Endothelial cell of umbilical vein (primary cell): ENCODE measurements around the gene KRTAP10-9. TPM values are rescaled to one million over a fixed set of nuclear protein-coding genes. Genes with fewer than 3 reads are reported as not detected.

Experiments used
- BruUV-seq: library from RNA; stranded (reverse); fragments of 400-500 nt; replicated peaks from 2 replicates; lab custom pipeline; 2021; lab: Mats Ljungman, UMichigan
- CTCF ChIA-PET: fragments of 300-600, 350-600 bp; sonication (Branson Sonifier 250); formaldehyde crosslinking; loops from one replicate; lab custom pipeline; 2021; ENCODE audit warnings: antibody characterized with exemption, inconsistent platforms; lab: Charles Lee
- POLR2A ChIA-PET: fragments of 300-600, 350-600 bp; sonication (Branson Sonifier 250); formaldehyde crosslinking; loops from one replicate; lab custom pipeline; 2021; ENCODE audit warnings: antibody characterized with exemption, inconsistent platforms; lab: Charles Lee
- DNase-seq: peaks from one replicate; pipeline ENCODE4 v3.0.0-alpha.2; 2011; ENCODE audit warnings: low read depth, low spot score
- FAIRE-seq: peaks from 2 replicates; lab custom pipeline; 2011; peaks lifted over from hg19 to GRCh38; lab: Jason Lieb, UNC
- H2AFZ ChIP-seq: 2 replicates; pipeline ENCODE4 v1.6.0; 2012; ENCODE audit warnings: low read depth, low read length, control low read depth, inconsistent platforms
- H3K27ac ChIP-seq: 2 replicates; pipeline ENCODE4 v1.5.1; 2011; ENCODE audit warnings: low read depth, mild to moderate bottlenecking, control low read depth, low read length, moderate library complexity; ENCODE audit not compliant: insufficient read depth
- H3K27me3 ChIP-seq, 2 experiments: 2 replicates each; pipeline versions ENCODE4 v1.6.0 to v1.6.1; 2011; ENCODE audit warnings: low read length in 2 of 2, mixed read lengths in 1 of 2; ENCODE audit not compliant: control insufficient read depth in 2 of 2, insufficient read depth in 2 of 2
- H3K36me3 ChIP-seq, 2 experiments: 2 replicates in 1 of 2; 3 replicates in 1 of 2; pipeline ENCODE4 v1.5.1; 2011; ENCODE audit warnings: low read length in 2 of 2, mild to moderate bottlenecking in 1 of 2, moderate library complexity in 1 of 2; ENCODE audit not compliant: control insufficient read depth in 2 of 2, insufficient read depth in 2 of 2; ENCODE audit errors: extremely low read depth in 1 of 2
- H3K4me1 ChIP-seq: 3 replicates; pipeline ENCODE4 v1.5.1; 2011; ENCODE audit warnings: mild to moderate bottlenecking, low read length; ENCODE audit not compliant: control insufficient read depth, insufficient read depth; ENCODE audit errors: extremely low read depth
- H3K4me2 ChIP-seq: 2 replicates; pipeline ENCODE4 v1.6.1; 2011; ENCODE audit warnings: low read length, control low read depth, mixed read lengths; ENCODE audit not compliant: insufficient read depth
- H3K4me3 ChIP-seq, 3 experiments: fragments of 200-600 bp in 1 of 3; sonication (generic), shearing (Covaris generic) in 1 of 3; replicated peaks in 1 of 3; 2 replicates each; pipeline ENCODE4 v1.5.1; 2011 to 2016; ENCODE audit warnings: control low read depth in 3 of 3, low read length in 3 of 3, mild to moderate bottlenecking in 2 of 3, inconsistent platforms in 1 of 3, low read depth in 1 of 3, moderate library complexity in 1 of 3; ENCODE audit not compliant: insufficient read depth in 1 of 3
- H3K79me2 ChIP-seq: 2 replicates; pipeline ENCODE4 v1.6.0; 2012; ENCODE audit warnings: low read length, inconsistent platforms; ENCODE audit not compliant: control insufficient read depth, insufficient read depth
- H3K9ac ChIP-seq: replicated peaks from 2 replicates; pipeline ENCODE3; 2011; ENCODE audit warnings: low read length, control low read depth; ENCODE audit not compliant: insufficient read depth; ENCODE audit errors: extremely low read depth
- H3K9me1 ChIP-seq: replicated peaks from 3 replicates; pipeline ENCODE4 v1.6.0; 2011; ENCODE audit warnings: mild to moderate bottlenecking, low read length; ENCODE audit not compliant: control insufficient read depth, insufficient read depth; ENCODE audit errors: extremely low read depth
- H3K9me3 ChIP-seq: replicated peaks from 2 replicates; pipeline ENCODE4 v1.5.1; 2012; ENCODE audit warnings: low read length, inconsistent platforms; ENCODE audit not compliant: control insufficient read depth, insufficient read depth
- H4K20me1 ChIP-seq: replicated peaks from 2 replicates; pipeline ENCODE3; 2011; ENCODE audit warnings: mild to moderate bottlenecking, low read length; ENCODE audit not compliant: control insufficient read depth, insufficient read depth; ENCODE audit errors: extremely low read depth
- EZH2 ChIP-seq: IDR thresholded peaks from 2 replicates; pipeline ENCODE4 v1.6.1; 2012; ENCODE audit warnings: borderline replicate concordance, low read depth, mild to moderate bottlenecking, moderate library complexity, low read length, inconsistent platforms; ENCODE audit not compliant: severe bottlenecking
- FOS ChIP-seq: IDR thresholded peaks from 2 replicates; pipeline ENCODE4 v1.6.1; 2011; ENCODE audit warnings: mild to moderate bottlenecking, low read length, moderate library complexity, borderline replicate concordance; ENCODE audit not compliant: insufficient read depth
- GATA2 ChIP-seq: IDR thresholded peaks from 2 replicates; pipeline ENCODE4 v1.7.0; 2011; ENCODE audit warnings: low read depth, mild to moderate bottlenecking, moderate library complexity, mixed read lengths, low read length; ENCODE audit not compliant: insufficient read length, insufficient read depth
- JUN ChIP-seq: IDR thresholded peaks from 2 replicates; pipeline ENCODE4 v1.6.1; 2011; ENCODE audit warnings: borderline replicate concordance, low read depth; ENCODE audit not compliant: insufficient read length, insufficient read depth
- MYC ChIP-seq: IDR thresholded peaks from one replicate; pipeline ENCODE4 v1.6.1; 2011; ENCODE audit warnings: mild to moderate bottlenecking, low read depth, low read length
- POLR2A ChIP-seq: IDR thresholded peaks from 2 replicates; pipeline ENCODE4 v1.6.1; 2012; ENCODE audit warnings: low read depth, mild to moderate bottlenecking, control low read depth, low read length
- POLR2AphosphoS5 ChIP-seq: IDR thresholded peaks from 2 replicates; pipeline ENCODE4 v1.6.1; 2012; ENCODE audit warnings: low read depth, mild to moderate bottlenecking, control low read depth, low read length, moderate library complexity; ENCODE audit not compliant: insufficient read depth
- dilution Hi-C: fragments of 300-500 bp; cut with MboI; formaldehyde crosslinking; loops from one replicate; pipeline ENCODE4 v1.15.0; 2019; ENCODE audit warnings: low sequenced_read_pairs; ENCODE audit not compliant: extremely low pct_ligation_motif_present
- intact Hi-C: fragments of 100-400 bp; cut with micrococcal nuclease; formaldehyde crosslinking; loops from one replicate; pipeline ENCODE4 v1.10.0; 2022
- polyA plus RNA-seq, 4 experiments: library from polyadenylated mRNA; depleted of rRNA in 3 of 4; stranded (reverse) in 3 of 4; unstranded in 1 of 4; fragments of >200 nt; gene quantifications; 2 replicates each; pipeline versions ENCODE4 v1.2.1 to v1.2.3, GENCODE V29; 2011 to 2012; ENCODE audit warnings: missing spikeins in 1 of 4
- total RNA-seq: library from RNA; stranded (reverse); gene quantifications from 2 replicates; pipeline ENCODE4 v1.2.3, GENCODE V29; 2021
- TF ChIP-seq, protein P1 (sequence below), 2 donors: IDR thresholded peaks; 1 replicate in 1 of 2; 2 replicates in 1 of 2; pipeline ENCODE4 v1.5.1; 2011; ENCODE audit warnings: low read length in 2 of 2, mild to moderate bottlenecking in 2 of 2, moderate library complexity in 2 of 2, control low read depth in 1 of 2, inconsistent platforms in 1 of 2, low read depth in 1 of 2; ENCODE audit not compliant: insufficient read depth in 1 of 2; ENCODE audit errors: extremely low read depth in 1 of 2
- TF ChIP-seq, protein P2 (sequence below): IDR thresholded peaks from 2 replicates; pipeline ENCODE4 v1.6.1; 2011; ENCODE audit not compliant: insufficient read depth, insufficient read length

Gene KRTAP10-9
- total and polyA plus RNA-seq, 2 donors (not counting 3 experiments of a cell fraction or from before 2014, with no cell fraction given), result not detected

DNA sequence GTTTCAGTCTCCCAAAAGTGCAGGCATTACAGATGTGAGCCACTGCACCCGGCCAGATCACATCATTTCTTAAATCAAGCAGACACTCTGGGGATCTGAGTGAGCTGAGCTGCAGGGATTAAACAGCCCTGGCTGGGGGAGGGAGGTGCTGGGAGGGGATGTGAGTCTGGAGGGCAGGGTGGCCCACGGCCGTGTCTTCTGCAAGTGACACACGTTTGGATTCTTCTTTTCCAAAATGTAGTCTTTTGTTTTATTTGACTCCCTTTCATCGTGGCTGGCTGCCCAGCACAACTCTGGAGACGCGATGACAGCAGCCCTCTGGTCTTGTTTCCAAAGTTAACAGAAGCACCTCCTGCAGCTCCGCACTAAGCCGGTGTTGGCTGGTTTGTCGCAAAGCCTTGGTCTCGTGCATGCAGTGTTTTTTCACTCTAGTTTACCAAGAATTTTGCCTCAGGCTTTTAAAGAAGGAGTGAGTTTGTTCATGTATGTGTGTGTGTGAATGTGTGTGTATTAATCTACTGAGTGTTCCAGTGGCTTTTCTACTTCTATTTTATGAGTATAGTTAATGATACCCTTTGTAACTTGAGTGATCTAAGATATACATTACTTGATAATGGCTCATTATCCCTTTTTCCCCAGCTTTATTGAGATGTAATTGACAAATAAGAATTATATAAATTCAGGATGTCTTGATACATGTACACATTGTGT, 43.6 kb upstream of the KRTAP10-9 start:
- H2AFZ ChIP-seq, result no peak overlapping the region
- H3K27me3 ChIP-seq, result peaks cover 3 to 8% of the 10 kb centered on the region in 2 experiments
- no peaks in the 10 kb centered on the region for H3K9me1 ChIP-seq
- H3K9ac ChIP-seq, result no peak overlapping the region
- no peak for DNase-seq
- H4K20me1 ChIP-seq, result no peaks in the 10 kb centered on the region
- H3K4me1 ChIP-seq, result no peaks in the 10 kb centered on the region
- ChIA-PET POLR2A (no interaction called here), CTCF (no interaction called here)
- FAIRE-seq, result no peak
- no peak for TF ChIP-seq FOS
- no peak for TF ChIP-seq MYC
- TF ChIP-seq, protein P1, sequence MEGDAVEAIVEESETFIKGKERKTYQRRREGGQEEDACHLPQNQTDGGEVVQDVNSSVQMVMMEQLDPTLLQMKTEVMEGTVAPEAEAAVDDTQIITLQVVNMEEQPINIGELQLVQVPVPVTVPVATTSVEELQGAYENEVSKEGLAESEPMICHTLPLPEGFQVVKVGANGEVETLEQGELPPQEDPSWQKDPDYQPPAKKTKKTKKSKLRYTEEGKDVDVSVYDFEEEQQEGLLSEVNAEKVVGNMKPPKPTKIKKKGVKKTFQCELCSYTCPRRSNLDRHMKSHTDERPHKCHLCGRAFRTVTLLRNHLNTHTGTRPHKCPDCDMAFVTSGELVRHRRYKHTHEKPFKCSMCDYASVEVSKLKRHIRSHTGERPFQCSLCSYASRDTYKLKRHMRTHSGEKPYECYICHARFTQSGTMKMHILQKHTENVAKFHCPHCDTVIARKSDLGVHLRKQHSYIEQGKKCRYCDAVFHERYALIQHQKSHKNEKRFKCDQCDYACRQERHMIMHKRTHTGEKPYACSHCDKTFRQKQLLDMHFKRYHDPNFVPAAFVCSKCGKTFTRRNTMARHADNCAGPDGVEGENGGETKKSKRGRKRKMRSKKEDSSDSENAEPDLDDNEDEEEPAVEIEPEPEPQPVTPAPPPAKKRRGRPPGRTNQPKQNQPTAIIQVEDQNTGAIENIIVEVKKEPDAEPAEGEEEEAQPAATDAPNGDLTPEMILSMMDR (IDR thresholded peaks at IDR 0.05; ENCODE audit: extremely low read depth in 1 of 2, insufficient read depth in 1 of 2, low read depth in 1 of 2, low read length in 2 of 2), result no peak
- TF ChIP-seq, protein P2, sequence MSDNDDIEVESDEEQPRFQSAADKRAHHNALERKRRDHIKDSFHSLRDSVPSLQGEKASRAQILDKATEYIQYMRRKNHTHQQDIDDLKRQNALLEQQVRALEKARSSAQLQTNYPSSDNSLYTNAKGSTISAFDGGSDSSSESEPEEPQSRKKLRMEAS, result no peak
- TF ChIP-seq JUN, result no peak
- no peak for TF ChIP-seq EZH2
- TF ChIP-seq POLR2AphosphoS5, result no peak
- TF ChIP-seq POLR2A, result no peak
- no peak for TF ChIP-seq GATA2
- BruUV-seq, result no TSS peak
- dilution Hi-C loops (no loop called here), intact Hi-C loops (no loop called here)
- H3K27ac ChIP-seq, result no peak overlapping the region
- no peaks in the 10 kb centered on the region for H3K36me3 ChIP-seq
- no peaks in the 10 kb centered on the region for H3K9me3 ChIP-seq
- H3K4me3 ChIP-seq, result no peak overlapping the region
- H3K4me2 ChIP-seq, result no peak overlapping the region
- H3K79me2 ChIP-seq, result no peaks in the 10 kb centered on the region
